HAP-1 (cell line): Measurements from ENCODE around the gene SMIM20.

Experiments
- DNase-seq, 2 experiments: peaks; one replicate each; pipeline ENCODE4 v3.0.0-alpha.2; 2016 to 2020; ENCODE audit warnings: low spot score in 2 of 2
- H3K27me3 ChIP-seq: fragments of 250-450 bp; sonication (Bioruptor Pico); 2 replicates; pipeline ENCODE4 v1.5.1; 2020; ENCODE audit warnings: low read depth, mild to moderate bottlenecking, moderate library complexity
- H3K36me3 ChIP-seq: fragments of 250-450 bp; sonication (Bioruptor Pico); replicated peaks from 2 replicates; pipeline ENCODE4 v1.5.1; 2020; ENCODE audit warnings: mild to moderate bottlenecking
- H3K4me1 ChIP-seq: fragments of 250-450 bp; sonication (Bioruptor Pico); 2 replicates; pipeline ENCODE4 v1.5.1; 2020; ENCODE audit warnings: mild to moderate bottlenecking
- H3K4me3 ChIP-seq: fragments of 250-450 bp; sonication (Bioruptor Pico); 2 replicates; pipeline ENCODE4 v1.5.1; 2020; ENCODE audit warnings: mild to moderate bottlenecking, moderate library complexity
- H3K9me3 ChIP-seq: fragments of 250-450 bp; sonication (Bioruptor Pico); 2 replicates; pipeline ENCODE4 v1.5.1; 2020; ENCODE audit warnings: mild to moderate bottlenecking, moderate library complexity
- in situ Hi-C: fragments of 300-500 bp; cut with MboI; formaldehyde crosslinking; loops from 3 replicates; pipeline ENCODE4 v1.14.3; 2020; ENCODE audit warnings: low sequenced_read_pairs, inconsistent platforms, mixed read lengths

Gene SMIM20

DNA sequence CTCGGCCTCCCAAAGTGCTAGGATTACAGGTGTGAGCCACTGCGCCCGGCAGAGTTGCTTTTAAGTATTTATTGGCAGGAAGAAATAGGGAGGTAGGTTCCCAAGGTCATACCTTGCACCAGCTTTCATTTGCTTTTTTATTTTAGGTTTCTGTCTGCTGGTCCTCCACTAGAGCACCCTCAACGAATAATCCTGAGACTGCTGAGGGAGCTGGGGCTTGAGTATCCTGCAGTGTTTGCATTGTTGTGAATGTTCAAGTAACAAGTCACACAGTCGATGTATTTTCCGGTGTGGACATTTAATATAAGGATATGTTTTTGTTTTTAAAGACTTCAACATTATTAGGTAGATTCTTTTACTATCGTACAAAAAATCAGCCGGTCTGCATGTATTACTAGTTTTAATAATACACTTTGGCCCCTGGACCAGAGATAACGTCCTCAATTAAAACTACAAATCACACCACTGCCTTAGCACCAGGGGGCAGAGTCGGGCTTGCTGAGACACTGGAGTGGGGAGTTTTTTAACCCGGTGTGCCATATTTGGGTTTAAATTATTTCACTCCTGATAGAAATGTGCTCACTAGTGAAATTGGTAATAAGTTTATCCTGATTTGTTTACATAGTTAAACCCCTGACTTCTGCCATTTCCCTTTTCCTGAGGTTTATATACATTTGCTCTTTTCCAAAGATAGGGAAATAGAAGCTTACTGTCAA is 11.6 kb downstream of the SMIM20 start:
- DNase-seq, result peak; percentile 21 to 63
- H3K9me3 ChIP-seq, result no peaks in the 10 kb centered on the region
- H3K4me3 ChIP-seq, result no peak overlapping the region
- no peaks in the 10 kb centered on the region for H3K27me3 ChIP-seq
- peaks cover 4% of the 10 kb centered on the region for H3K4me1 ChIP-seq
- H3K36me3 ChIP-seq, result no peaks in the 10 kb centered on the region
- in situ Hi-C loops, result no loop called here

DNA sequence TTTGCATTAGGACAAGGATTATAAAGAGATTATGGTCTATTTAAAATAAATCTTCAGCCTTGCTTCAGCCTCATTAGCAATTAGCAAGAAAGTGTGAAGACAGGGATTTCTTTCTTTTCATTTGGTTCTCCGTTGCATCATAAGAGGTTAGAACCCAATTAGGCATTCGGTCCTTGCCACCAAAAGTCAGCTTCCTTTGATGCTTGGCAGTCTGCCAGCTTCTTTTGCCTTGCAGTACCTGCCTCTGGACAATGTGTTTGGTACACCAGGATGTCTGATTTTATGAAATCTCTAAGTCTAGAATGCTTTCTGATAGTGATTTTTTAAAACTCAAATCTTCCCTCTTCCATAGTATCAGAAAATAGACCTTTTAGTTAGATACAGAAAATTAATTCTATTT is 12.4 kb downstream of the SMIM20 start:
- Histone ChIP-seq H3K4me1 (peaks cover 4% of the 10 kb centered on the region), H3K36me3 (no peaks in the 10 kb centered on the region), H3K4me3 (no peak overlapping the region), H3K9me3 (no peaks in the 10 kb centered on the region), H3K27me3 (no peaks in the 10 kb centered on the region)
- in situ Hi-C loops, result no loop called here
- DNase-seq, result peak in 1 of 2 experiments; percentile 28

DNA sequence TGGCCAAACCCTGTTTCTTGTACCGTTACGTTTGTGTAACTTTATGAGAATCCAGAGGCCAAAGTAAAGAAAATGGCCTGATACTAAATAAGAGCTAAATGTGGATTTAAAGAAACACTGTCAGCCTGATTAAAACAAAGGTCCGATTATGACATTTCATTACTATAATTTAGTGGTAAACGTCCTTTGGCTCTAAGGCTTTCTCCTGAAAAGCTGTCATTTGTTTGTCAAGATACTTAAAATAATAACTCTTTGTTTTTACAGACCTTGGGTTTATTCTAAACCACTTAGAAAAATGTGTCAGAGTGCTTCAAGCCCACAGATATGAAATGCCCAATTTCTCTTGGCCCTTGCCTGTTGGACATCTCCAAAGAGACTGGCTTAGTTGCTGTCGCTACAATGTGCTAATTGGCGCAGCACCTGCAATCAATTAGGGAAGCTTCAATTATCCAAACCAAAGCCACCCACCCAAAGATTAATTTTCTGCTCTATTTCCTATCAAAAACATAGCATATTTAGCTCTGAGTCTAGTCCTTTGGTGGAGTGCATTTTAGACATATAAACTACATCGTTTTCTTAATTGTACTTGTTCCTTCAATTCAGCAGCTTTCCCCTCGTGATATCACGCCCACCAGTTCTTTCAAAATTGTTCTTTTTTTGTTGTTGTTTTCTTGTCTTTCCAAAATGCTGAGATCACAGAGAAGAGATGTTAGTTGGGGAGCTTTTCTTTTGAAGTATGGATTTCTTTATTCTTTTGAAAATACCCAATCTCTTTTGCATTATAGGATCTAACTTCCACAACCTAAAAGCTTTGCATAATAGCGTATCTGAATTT is 13.6 kb downstream of the SMIM20 start:
- no peaks in the 10 kb centered on the region for H3K27me3 ChIP-seq
- in situ Hi-C loops, result no loop called here
- H3K4me1 ChIP-seq, result peaks cover 4% of the 10 kb centered on the region
- H3K4me3 ChIP-seq, result no peak overlapping the region
- no peak for DNase-seq
- no peaks in the 10 kb centered on the region for H3K9me3 ChIP-seq
- H3K36me3 ChIP-seq, result no peaks in the 10 kb centered on the region

DNA sequence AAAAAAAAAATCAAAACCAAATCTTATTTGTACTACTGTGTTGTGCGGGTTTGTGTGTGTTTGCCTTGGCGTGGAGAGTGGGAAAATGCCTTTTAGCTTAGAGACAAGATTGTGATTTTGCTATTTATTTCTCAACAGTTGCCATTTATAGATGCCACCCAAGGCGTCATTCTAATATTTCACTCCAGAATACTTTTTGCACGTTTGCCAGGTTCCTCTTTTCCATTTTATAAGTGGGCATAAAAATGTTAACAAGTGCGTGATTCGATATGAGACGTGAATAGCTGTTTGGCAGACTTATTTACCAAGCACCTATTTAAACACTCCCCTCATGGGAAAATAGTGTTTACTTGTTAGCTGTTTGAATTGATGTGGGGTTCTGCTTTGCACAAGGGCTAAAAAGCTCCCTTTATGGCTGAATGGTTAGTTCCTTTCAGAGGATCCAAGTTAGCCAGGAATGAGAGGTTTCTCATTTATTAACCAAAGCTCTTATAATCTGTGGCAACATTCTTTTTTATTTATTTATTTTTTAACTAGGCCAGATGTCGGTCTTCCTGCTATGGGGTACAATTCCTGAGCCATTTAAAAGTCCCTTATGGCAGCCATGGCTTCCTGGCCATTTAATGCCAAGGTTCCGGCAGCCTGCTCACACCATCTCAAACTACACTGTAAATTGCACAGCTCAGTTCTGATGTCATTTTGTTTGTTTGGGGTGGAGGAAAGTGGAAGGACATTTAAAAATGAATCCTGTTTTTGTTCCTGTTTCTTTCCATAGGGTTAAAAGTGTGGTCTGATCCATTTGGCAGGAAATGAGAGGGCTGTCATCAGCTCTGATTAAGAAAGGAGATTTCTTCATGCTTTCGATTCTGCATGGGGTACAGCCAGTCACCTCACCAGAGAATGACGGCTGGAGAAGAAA is 14.6 kb downstream of the SMIM20 start:
- Histone ChIP-seq H3K27me3 (no peaks in the 10 kb centered on the region), H3K4me3 (no peak overlapping the region), H3K36me3 (no peaks in the 10 kb centered on the region), H3K9me3 (no peaks in the 10 kb centered on the region), H3K4me1 (peaks cover 4% of the 10 kb centered on the region)
- in situ Hi-C loops, result no loop called here
- no peak for DNase-seq

- Histone ChIP-seq H3K4me1 (peaks cover 4% of the 10 kb centered on the region), H3K36me3 (no peaks in the 10 kb centered on the region), H3K27me3 (no peaks in the 10 kb centered on the region), H3K9me3 (no peaks in the 10 kb centered on the region), H3K4me3 (no peak overlapping the region)
- in situ Hi-C loops, result no loop called here
- no peak for DNase-seq
These were observed 15.3 kb downstream of the SMIM20 start for GRCh38 chr4:25929298-25929686.

- H3K36me3 ChIP-seq, result no peaks in the 10 kb centered on the region
- DNase-seq, result no peak
- H3K4me1 ChIP-seq, result peaks cover 4% of the 10 kb centered on the region
- H3K4me3 ChIP-seq, result no peak overlapping the region
- in situ Hi-C loops, result no loop called here
- no peaks in the 10 kb centered on the region for H3K9me3 ChIP-seq
- no peaks in the 10 kb centered on the region for H3K27me3 ChIP-seq
These were observed 16.8 kb downstream of the SMIM20 start for GRCh38 chr4:25930731-25931354.

GRCh38 chr4:25936696-25937095 is 22.7 kb downstream of the SMIM20 start:
- in situ Hi-C loops, result no loop called here
- Histone ChIP-seq H3K9me3 (no peaks in the 10 kb centered on the region), H3K4me3 (no peak overlapping the region), H3K36me3 (no peaks in the 10 kb centered on the region), H3K4me1 (no peaks in the 10 kb centered on the region), H3K27me3 (no peaks in the 10 kb centered on the region)
- DNase-seq, result no peak

DNA sequence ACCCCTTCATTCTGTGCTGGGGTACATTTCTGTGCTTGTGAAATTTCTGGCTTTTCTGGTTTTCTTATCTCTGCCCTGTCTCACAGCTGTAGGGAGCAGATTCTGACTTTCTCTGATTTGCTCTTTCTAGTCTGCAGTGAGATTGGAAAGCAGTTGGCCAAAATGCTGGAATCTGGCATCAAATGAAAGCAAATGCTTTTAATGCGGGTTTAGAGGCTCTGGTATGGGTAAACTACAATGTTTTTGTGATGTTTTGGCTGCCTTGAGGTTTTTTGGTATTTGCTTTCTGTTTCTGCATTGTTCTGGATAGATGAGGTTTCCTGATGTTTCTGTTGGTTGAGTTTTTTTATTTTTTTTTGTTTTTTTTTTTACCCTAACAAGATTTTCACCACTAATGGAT is 23.8 kb downstream of the SMIM20 start:
- in situ Hi-C loops, result no loop called here
- no peaks in the 10 kb centered on the region for H3K9me3 ChIP-seq
- H3K36me3 ChIP-seq, result no peaks in the 10 kb centered on the region
- H3K4me3 ChIP-seq, result no peak overlapping the region
- H3K27me3 ChIP-seq, result no peaks in the 10 kb centered on the region
- no peaks in the 10 kb centered on the region for H3K4me1 ChIP-seq
- DNase-seq, result no peak

DNA sequence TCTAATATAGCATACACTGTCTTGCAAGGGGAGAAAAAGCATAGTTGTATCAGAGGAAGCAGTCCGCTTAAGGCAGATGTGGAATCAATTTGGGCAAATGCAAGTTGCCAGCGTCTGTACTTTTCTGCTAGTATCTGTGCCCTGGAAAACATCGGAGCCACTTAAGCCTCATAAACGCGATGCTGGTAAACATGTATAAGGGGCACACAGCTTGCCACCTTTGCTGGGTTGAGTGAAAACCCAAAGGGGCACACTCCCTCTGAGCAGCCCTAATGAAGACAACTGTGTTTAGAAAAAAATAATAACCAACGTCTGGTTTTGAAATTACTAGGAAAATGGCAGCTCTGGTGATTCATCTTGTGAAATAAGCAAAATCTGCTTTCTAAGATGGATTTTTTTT is 24.3 kb downstream of the SMIM20 start:
- Histone ChIP-seq H3K9me3 (no peaks in the 10 kb centered on the region), H3K4me3 (no peak overlapping the region), H3K36me3 (no peaks in the 10 kb centered on the region), H3K4me1 (no peaks in the 10 kb centered on the region), H3K27me3 (no peaks in the 10 kb centered on the region)
- in situ Hi-C loops, result no loop called here
- DNase-seq, result no peak

DNA sequence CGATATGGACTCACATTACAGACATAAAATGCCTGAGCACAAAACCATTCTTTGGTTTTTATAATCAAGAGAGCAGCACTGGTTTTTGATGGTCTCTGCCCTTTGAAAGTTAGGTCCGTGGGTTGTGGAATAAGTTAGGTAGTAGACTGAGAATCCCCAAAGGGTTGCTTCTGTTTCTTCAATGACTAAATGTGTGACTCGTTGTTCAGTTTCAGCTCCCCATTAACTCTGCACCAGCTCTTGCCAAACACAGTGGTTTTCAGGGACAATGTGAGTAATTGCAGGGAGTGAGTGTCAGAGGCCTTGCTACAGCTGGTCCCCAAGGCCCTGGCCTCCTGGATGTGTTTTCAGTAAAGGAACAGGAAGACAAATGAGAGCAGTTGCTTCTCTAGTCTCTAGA is 24.8 kb downstream of the SMIM20 start:
- H3K4me1 ChIP-seq, result no peaks in the 10 kb centered on the region
- no peaks in the 10 kb centered on the region for H3K27me3 ChIP-seq
- no peak for DNase-seq
- in situ Hi-C loops, result no loop called here
- no peak overlapping the region for H3K4me3 ChIP-seq
- no peaks in the 10 kb centered on the region for H3K36me3 ChIP-seq
- no peaks in the 10 kb centered on the region for H3K9me3 ChIP-seq

GRCh38 chr4:25939330-25939729 is 25.3 kb downstream of the SMIM20 start:
- H3K27me3 ChIP-seq, result no peaks in the 10 kb centered on the region
- H3K9me3 ChIP-seq, result no peaks in the 10 kb centered on the region
- in situ Hi-C loops, result no loop called here
- H3K4me3 ChIP-seq, result no peak overlapping the region
- H3K36me3 ChIP-seq, result no peaks in the 10 kb centered on the region
- no peak for DNase-seq
- no peaks in the 10 kb centered on the region for H3K4me1 ChIP-seq

- in situ Hi-C loops, result no loop called here
These were observed 27.6 kb downstream of the SMIM20 start for GRCh38 chr4:25941457-25942221.

DNA sequence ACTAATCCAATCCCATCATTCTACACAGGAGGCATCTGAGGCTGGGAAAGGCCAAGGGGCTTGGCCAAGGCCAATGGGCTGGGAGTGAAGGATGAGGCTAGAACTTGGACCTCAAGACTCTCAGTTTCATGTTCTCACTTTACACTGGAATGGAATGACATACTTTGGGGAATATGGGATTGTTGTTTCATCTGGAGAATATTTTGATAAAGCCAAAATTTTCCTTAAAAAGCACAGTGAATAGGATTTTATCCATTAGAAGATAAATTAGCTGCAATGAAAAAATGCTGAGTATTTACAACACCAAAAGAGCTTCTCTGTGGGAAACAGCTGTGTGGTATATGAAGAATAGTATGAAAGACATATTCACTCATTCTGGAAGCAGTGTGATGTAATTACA is 29.3 kb downstream of the SMIM20 start:
- H3K9me3 ChIP-seq, result no peaks in the 10 kb centered on the region
- no peaks in the 10 kb centered on the region for H3K4me1 ChIP-seq
- in situ Hi-C loops, result no loop called here
- no peaks in the 10 kb centered on the region for H3K36me3 ChIP-seq
- no peak for DNase-seq
- no peak overlapping the region for H3K4me3 ChIP-seq
- H3K27me3 ChIP-seq, result no peaks in the 10 kb centered on the region

More at GRCh38 chr4:25941457-25942221, 27.6 kb downstream of the SMIM20 start:
- Histone ChIP-seq H3K4me1 (no peaks in the 10 kb centered on the region), H3K27me3 (no peaks in the 10 kb centered on the region), H3K36me3 (no peaks in the 10 kb centered on the region), H3K4me3 (no peak overlapping the region), H3K9me3 (no peaks in the 10 kb centered on the region)
- DNase-seq, result no peak
